ENCODE results near the gene SORCS2. TPM values are rescaled to one million over a fixed set of nuclear protein-coding genes. Genes with fewer than 3 reads are reported as not detected.

Gene SORCS2
- polyA plus RNA-seq, 1 of the 3 experiments (the other 2 are of a cell fraction) = 1.6 TPM

GRCh38 chr4:7642741-7643458 is 450.6 kb downstream of the SORCS2 start:
- CTCF ChIA-PET = interaction anchor here (0.6 kb wide), 2 partner anchors 21 to 31 kb away, joined by 3 read pairs; no protein-coding TSS in a partner anchor

DNA sequence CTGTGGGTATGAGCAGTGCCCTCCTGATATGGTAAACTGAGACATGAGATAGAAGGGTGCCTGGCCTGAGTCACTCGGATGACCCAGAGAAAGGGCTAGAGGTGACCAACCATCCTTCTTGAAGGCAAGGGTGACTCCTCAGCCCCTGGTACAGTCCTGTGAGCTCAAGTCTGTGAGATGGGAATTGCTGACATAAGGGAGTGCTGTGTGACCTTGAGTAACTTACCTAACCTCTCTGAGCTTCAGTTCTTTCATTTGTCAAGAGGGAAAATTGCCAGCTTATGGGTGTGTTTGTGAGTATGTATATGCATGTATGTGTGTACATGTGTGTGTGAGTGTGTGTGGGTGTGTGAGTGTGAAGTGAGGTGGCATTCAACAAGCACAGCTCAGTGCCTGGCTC is 452.8 kb downstream of the SORCS2 start:
- ChIA-PET CTCF (interaction anchor here (1.3 to 1.8 kb wide), 2 partner anchors 9 to 75 kb away, joined by 3 to 10 read pairs; no protein-coding TSS in a partner anchor), POLR2A (no interaction called here)
- Histone ChIP-seq H3K9ac (no peak overlapping the region), H3K4me3 (ENCODE audit: low read depth in 2 of 2, low read length in 1 of 2) (no peak overlapping the region), H3K79me2 (ENCODE audit: insufficient read depth) (no peaks in the 10 kb centered on the region), H3K9me2 (no peaks in the 10 kb centered on the region), H4K20me1 (ENCODE audit: insufficient read depth) (no peaks in the 10 kb centered on the region), H3K4me1 (ENCODE audit: control insufficient read depth in 1 of 2, insufficient read depth in 2 of 2, low read depth in 1 of 2, low read length in 1 of 2) (peaks cover 0 to 19% of the 10 kb centered on the region in 2 experiments; a peak in 3 of 4 replicates), H3K9me3 (no peaks in the 10 kb centered on the region), H2AFZ (ENCODE audit: low read depth) (no peak overlapping the region), H3K27ac (ENCODE audit: low read depth in 2 of 2, low read length in 1 of 2) (no peak overlapping the region), H3K36me3 (replicated peaks in 1 of 2; ENCODE audit: control insufficient read depth in 1 of 2, insufficient read depth in 2 of 2, low read length in 1 of 2) (no peaks in the 10 kb centered on the region), H3K4me2 (no peak overlapping the region), H3K27me3 (ENCODE audit: insufficient read depth) (no peaks in the 10 kb centered on the region), H3F3A (replicated peaks; ENCODE audit: insufficient read depth) (peaks cover 6% of the 10 kb centered on the region)
- no CpG with 5 or more reads among the region's 1 CpG for WGBS (ENCODE audit: low lambda C conversion rate)
- TF ChIP-seq POLR2AphosphoS5 (IDR thresholded peaks at IDR 0.05; ENCODE audit: low read depth, low read length) (no peak), RFX5 (IDR thresholded peaks at IDR 0.05; ENCODE audit: low read length) (no peak), USF2 (IDR thresholded peaks at IDR 0.05; ENCODE audit: borderline replicate concordance, low read depth, low read length) (no peak), REST (IDR thresholded peaks at IDR 0.05; ENCODE audit: low read depth, low read length) (no peak), NFIC (IDR thresholded peaks at IDR 0.05; ENCODE audit: borderline replicate concordance) (no peak), MEF2A (IDR thresholded peaks at IDR 0.05; ENCODE audit: borderline replicate concordance, low read depth) (no peak), JUND (IDR thresholded peaks at IDR 0.05) (no peak), IRF3 (IDR thresholded peaks at IDR 0.05; ENCODE audit: low read depth, low read length) (no peak)
- DNase-seq = no peak

More at GRCh38 chr4:7642741-7643458, 450.6 kb downstream of the SORCS2 start:
- TF ChIP-seq SIN3A (IDR thresholded peaks at IDR 0.05; ENCODE audit: borderline replicate concordance, low read depth, low read length) = no peak
- no peak for TF ChIP-seq POLR2AphosphoS5 (IDR thresholded peaks at IDR 0.05; ENCODE audit: low read depth, low read length)
- no peak for TF ChIP-seq IRF3 (IDR thresholded peaks at IDR 0.05; ENCODE audit: low read depth, low read length)
- TF ChIP-seq MXI1 (IDR thresholded peaks at IDR 0.05; ENCODE audit: low read depth, low read length) = no peak
- no peak overlapping the region for H3K9ac ChIP-seq
- H3F3A ChIP-seq (replicated peaks; ENCODE audit: insufficient read depth) = no peaks in the 10 kb centered on the region
- POLR2A ChIA-PET = no interaction called here
- no peak overlapping the region for H3K4me2 ChIP-seq
- no peaks in the 10 kb centered on the region for H3K9me2 ChIP-seq
- H4K20me1 ChIP-seq (ENCODE audit: insufficient read depth) = no peaks in the 10 kb centered on the region
- WGBS (ENCODE audit: low lambda C conversion rate) = 34% methylated on average over 6 of the region's 9 CpGs
- H3K4me1 ChIP-seq (ENCODE audit: control insufficient read depth in 1 of 2, insufficient read depth in 2 of 2, low read depth in 1 of 2, low read length in 1 of 2) = peaks cover 0 to 2% of the 10 kb centered on the region in 2 experiments; a peak in 1 of 4 replicates
- H3K9me3 ChIP-seq = no peaks in the 10 kb centered on the region
- H3K4me3 ChIP-seq (ENCODE audit: low read depth in 2 of 2, low read length in 1 of 2) = no peak overlapping the region
- no peak overlapping the region for H3K27ac ChIP-seq (ENCODE audit: low read depth in 2 of 2, low read length in 1 of 2)
- H3K36me3 ChIP-seq (replicated peaks in 1 of 2; ENCODE audit: control insufficient read depth in 1 of 2, insufficient read depth in 2 of 2, low read length in 1 of 2) = no peaks in the 10 kb centered on the region
- H3K27me3 ChIP-seq (ENCODE audit: insufficient read depth) = no peaks in the 10 kb centered on the region
- H2AFZ ChIP-seq (ENCODE audit: low read depth) = no peak overlapping the region
- DNase-seq = no peak
- no peaks in the 10 kb centered on the region for H3K79me2 ChIP-seq (ENCODE audit: insufficient read depth)

Data from SK-N-SH (cell line).